Mesothelial cell of epicardium (in vitro differentiated cells): Measurements from ENCODE around the gene RIC1. TPM values are rescaled to one million over a fixed set of nuclear protein-coding genes. Genes with fewer than 3 reads are reported as not detected.
A peak's percentile ranks its signal among the peaks of the same experiment; 100 is the strongest.

Experiments used
- DNase-seq, 2 experiments: peaks; one replicate each; pipeline ENCODE4 v3.0.0; 2021; ENCODE audit warnings: low spot score in 2 of 2; ENCODE audit not compliant: unreplicated experiment in 2 of 2
- H3K27ac Mint-ChIP-seq: 2 replicates; pipeline ENCODE4 v1.8.0; 2021; ENCODE audit warnings: mixed read lengths
- H3K27me3 Mint-ChIP-seq: 2 replicates; pipeline ENCODE4 v1.8.0; 2021; ENCODE audit warnings: low read depth, mixed read lengths
- H3K36me3 Mint-ChIP-seq: 2 replicates; pipeline ENCODE4 v1.8.0; 2021; ENCODE audit warnings: mixed read lengths
- H3K4me1 Mint-ChIP-seq: 2 replicates; pipeline ENCODE4 v1.8.0; 2021; ENCODE audit warnings: mixed read lengths
- H3K4me3 Mint-ChIP-seq: 2 replicates; pipeline ENCODE4 v1.8.0; 2021; ENCODE audit warnings: mild to moderate bottlenecking, moderate library complexity, mixed read lengths
- H3K9me3 Mint-ChIP-seq: 2 replicates; pipeline ENCODE4 v1.8.0; 2021; ENCODE audit warnings: mixed read lengths
- CTCF ChIP-seq: fragments of 200-600 bp; sonication (generic); IDR thresholded peaks from one replicate; pipeline ENCODE4 v1.5.0; 2021; ENCODE audit warnings: antibody characterized with exemption; ENCODE audit not compliant: unreplicated experiment
- total RNA-seq: library from RNA; stranded (reverse); gene quantifications from 3 replicates; pipeline ENCODE4 v1.2.1, GENCODE V29; 2021

The RIC1 gene
- total RNA-seq, 1 donor from 2014 or later: 39.2 TPM

- Mint-ChIP-seq H3K4me3 (no peak overlapping the region), H3K27me3 (no peaks in the 10 kb centered on the region), H3K27ac (no peak overlapping the region), H3K4me1 (peaks cover 7% of the 10 kb centered on the region), H3K9me3 (peaks cover 33% of the 10 kb centered on the region), H3K36me3 (peaks cover 47% of the 10 kb centered on the region)
- DNase-seq: no peak
- no peak for TF ChIP-seq CTCF
Observed at GRCh38 chr9:5684101-5684500, 55.2 kb downstream of the RIC1 start.

- no peak for DNase-seq
- no peak for TF ChIP-seq CTCF
- no peaks in the 10 kb centered on the region for H3K27me3 Mint-ChIP-seq
Observed at GRCh38 chr9:5688109-5688508, 59.2 kb downstream of the RIC1 start.

GRCh38 chr9:5690278-5690677, 61.4 kb downstream of the RIC1 start:
- no peak for TF ChIP-seq CTCF
- Mint-ChIP-seq H3K27me3 (no peaks in the 10 kb centered on the region), H3K36me3 (peaks cover 7% of the 10 kb centered on the region), H3K27ac (no peak overlapping the region), H3K4me3 (no peak overlapping the region), H3K4me1 (peaks cover 7% of the 10 kb centered on the region), H3K9me3 (peaks cover 4% of the 10 kb centered on the region)
- no peak for DNase-seq

More at GRCh38 chr9:5688109-5688508, 59.2 kb downstream of the RIC1 start:
- H3K9me3 Mint-ChIP-seq: peaks cover 12% of the 10 kb centered on the region
- no peak overlapping the region for H3K4me3 Mint-ChIP-seq
- H3K27ac Mint-ChIP-seq: peak overlapping the region; percentile 54
- H3K36me3 Mint-ChIP-seq: peaks cover 20% of the 10 kb centered on the region
- H3K4me1 Mint-ChIP-seq: peaks cover 7% of the 10 kb centered on the region

- H3K9me3 Mint-ChIP-seq: no peaks in the 10 kb centered on the region
- peaks cover 9% of the 10 kb centered on the region for H3K4me1 Mint-ChIP-seq
- peaks cover 16% of the 10 kb centered on the region for H3K36me3 Mint-ChIP-seq
- no peak overlapping the region for H3K4me3 Mint-ChIP-seq
- no peak for DNase-seq
- H3K27me3 Mint-ChIP-seq: no peaks in the 10 kb centered on the region
- H3K27ac Mint-ChIP-seq: no peak overlapping the region
- no peak for TF ChIP-seq CTCF
Observed at GRCh38 chr9:5695860-5696259, 67.0 kb downstream of the RIC1 start.

- Mint-ChIP-seq H3K4me3 (no peak overlapping the region), H3K36me3 (peaks cover 20% of the 10 kb centered on the region), H3K27me3 (no peaks in the 10 kb centered on the region), H3K9me3 (no peaks in the 10 kb centered on the region), H3K4me1 (peaks cover 9% of the 10 kb centered on the region), H3K27ac (no peak overlapping the region)
- no peak for TF ChIP-seq CTCF
- no peak for DNase-seq
Observed at GRCh38 chr9:5696884-5697283, 68.0 kb downstream of the RIC1 start.

GRCh38 chr9:5698004-5698403, 69.1 kb downstream of the RIC1 start:
- peaks cover 9% of the 10 kb centered on the region for H3K4me1 Mint-ChIP-seq
- no peak for TF ChIP-seq CTCF
- peak overlapping the region; percentile 31 for H3K27ac Mint-ChIP-seq
- DNase-seq: no peak
- no peak overlapping the region for H3K4me3 Mint-ChIP-seq
- H3K9me3 Mint-ChIP-seq: peaks cover 6% of the 10 kb centered on the region
- H3K27me3 Mint-ChIP-seq: no peaks in the 10 kb centered on the region
- H3K36me3 Mint-ChIP-seq: peaks cover 29% of the 10 kb centered on the region
